Measurements from ENCODE around the gene PTH1R. TPM values are rescaled to one million over a fixed set of nuclear protein-coding genes. Genes with fewer than 3 reads are reported as not detected.

The PTH1R gene
- total RNA-seq, 1 donor from 2014 or later: not detected

DNA sequence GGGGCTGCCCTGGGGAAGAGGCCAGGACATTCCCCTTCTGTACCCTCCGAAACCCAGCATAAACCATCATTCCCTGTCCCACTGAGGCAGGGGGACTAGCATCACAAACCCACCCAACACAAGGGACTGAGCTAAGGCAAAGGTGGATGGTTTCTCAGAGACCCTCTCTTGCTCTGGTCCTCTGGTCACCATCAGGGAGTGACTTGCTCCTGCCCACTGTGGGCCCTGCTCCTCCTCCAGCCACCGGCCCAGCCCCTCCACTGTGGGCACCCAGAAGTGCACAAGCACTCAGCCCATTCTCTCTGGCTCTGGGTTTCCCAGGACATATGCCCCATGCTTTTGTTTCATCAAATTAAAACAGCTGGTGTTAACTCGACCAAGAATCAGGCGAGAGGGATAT is 44.9 kb downstream of the PTH1R start:
- Histone ChIP-seq H4K20me1 (ENCODE audit: low read depth) (peaks cover 18% of the 10 kb centered on the region), H3K36me3 (peaks cover 16% of the 10 kb centered on the region), H3K27ac (no peak overlapping the region), H2AFZ (replicated peaks) (no peak overlapping the region), H3F3A (ENCODE audit: low read depth) (no peaks in the 10 kb centered on the region), H3K27me3 (no peaks in the 10 kb centered on the region), H3K79me2 (ENCODE audit: low read depth) (no peaks in the 10 kb centered on the region), H3K4me2 (no peak overlapping the region), H3K9me3 (ENCODE audit: low read depth) (no peaks in the 10 kb centered on the region), H3K4me3 (no peak overlapping the region), H3K9ac (no peak overlapping the region), H3K4me1 (no peaks in the 10 kb centered on the region)
- no peak overlapping the region for H3K4me3 Mint-ChIP-seq
- no peak for TF ChIP-seq EZH2 (IDR thresholded peaks at IDR 0.05)
- TF ChIP-seq EZH2phosphoT487 (IDR thresholded peaks at IDR 0.05): no peak
- no peak overlapping the region for H3K27ac Mint-ChIP-seq
- DNase-seq (ENCODE audit: low spot score): no peak
- H3K4me1 Mint-ChIP-seq: no peaks in the 10 kb centered on the region
- H3K36me3 Mint-ChIP-seq: peaks cover 44% of the 10 kb centered on the region
- peaks cover 8% of the 10 kb centered on the region for H3K27me3 Mint-ChIP-seq (ENCODE audit: insufficient read depth, low read depth)
- peaks cover 3% of the 10 kb centered on the region for H3K9me3 Mint-ChIP-seq

DNA sequence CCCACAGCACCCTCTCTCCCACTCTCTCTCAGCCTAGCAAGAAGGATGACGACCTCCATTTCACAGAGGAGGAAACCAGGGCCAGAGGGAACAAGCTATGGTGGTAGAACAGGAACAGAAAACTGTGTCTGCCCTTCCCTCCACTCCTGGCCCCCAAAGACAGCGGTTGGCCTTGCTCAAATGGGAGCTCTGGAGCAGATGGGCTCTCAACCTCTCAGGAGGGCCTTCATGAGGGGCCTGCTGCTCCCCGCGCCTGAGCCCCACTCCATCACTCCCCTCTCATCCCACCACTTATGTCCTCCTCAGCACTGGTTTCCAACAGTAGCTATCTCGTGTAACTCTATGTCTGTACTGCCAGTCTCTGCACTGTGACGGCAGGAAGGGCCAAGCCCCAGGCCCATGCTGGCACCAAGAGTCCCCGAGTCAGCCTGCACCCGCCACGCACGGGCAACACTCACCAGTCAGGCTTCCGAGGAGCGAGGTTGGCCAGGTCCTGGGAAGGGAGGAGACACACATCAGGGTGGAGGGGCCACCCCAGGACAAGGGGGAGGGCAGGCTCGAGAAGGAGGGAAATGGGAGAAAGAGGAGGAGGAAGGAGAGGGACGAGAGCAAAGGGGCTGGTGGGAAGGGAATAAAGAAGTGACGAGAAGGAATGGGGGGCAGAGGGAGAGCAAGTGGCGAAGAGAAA is 45.5 kb downstream of the PTH1R start:
- Histone ChIP-seq H4K20me1 (ENCODE audit: low read depth) (peaks cover 18% of the 10 kb centered on the region), H3K79me2 (ENCODE audit: low read depth) (peaks cover 6% of the 10 kb centered on the region), H2AFZ (replicated peaks) (no peak overlapping the region), H3K9me3 (ENCODE audit: low read depth) (no peaks in the 10 kb centered on the region), H3K4me1 (no peaks in the 10 kb centered on the region), H3K4me3 (no peak overlapping the region), H3K9ac (no peak overlapping the region), H3K27me3 (no peaks in the 10 kb centered on the region), H3K36me3 (peaks cover 10% of the 10 kb centered on the region), H3K4me2 (no peak overlapping the region), H3F3A (ENCODE audit: low read depth) (no peaks in the 10 kb centered on the region), H3K27ac (no peak overlapping the region)
- no peak for TF ChIP-seq EZH2phosphoT487 (IDR thresholded peaks at IDR 0.05)
- TF ChIP-seq, protein P1, sequence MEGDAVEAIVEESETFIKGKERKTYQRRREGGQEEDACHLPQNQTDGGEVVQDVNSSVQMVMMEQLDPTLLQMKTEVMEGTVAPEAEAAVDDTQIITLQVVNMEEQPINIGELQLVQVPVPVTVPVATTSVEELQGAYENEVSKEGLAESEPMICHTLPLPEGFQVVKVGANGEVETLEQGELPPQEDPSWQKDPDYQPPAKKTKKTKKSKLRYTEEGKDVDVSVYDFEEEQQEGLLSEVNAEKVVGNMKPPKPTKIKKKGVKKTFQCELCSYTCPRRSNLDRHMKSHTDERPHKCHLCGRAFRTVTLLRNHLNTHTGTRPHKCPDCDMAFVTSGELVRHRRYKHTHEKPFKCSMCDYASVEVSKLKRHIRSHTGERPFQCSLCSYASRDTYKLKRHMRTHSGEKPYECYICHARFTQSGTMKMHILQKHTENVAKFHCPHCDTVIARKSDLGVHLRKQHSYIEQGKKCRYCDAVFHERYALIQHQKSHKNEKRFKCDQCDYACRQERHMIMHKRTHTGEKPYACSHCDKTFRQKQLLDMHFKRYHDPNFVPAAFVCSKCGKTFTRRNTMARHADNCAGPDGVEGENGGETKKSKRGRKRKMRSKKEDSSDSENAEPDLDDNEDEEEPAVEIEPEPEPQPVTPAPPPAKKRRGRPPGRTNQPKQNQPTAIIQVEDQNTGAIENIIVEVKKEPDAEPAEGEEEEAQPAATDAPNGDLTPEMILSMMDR (IDR thresholded peaks at IDR 0.05): no peak
- TF ChIP-seq EZH2 (IDR thresholded peaks at IDR 0.05): no peak
- peaks cover under 1% of the 10 kb centered on the region for H3K9me3 Mint-ChIP-seq
- DNase-seq (ENCODE audit: low spot score): no peak
- peaks cover 8% of the 10 kb centered on the region for H3K27me3 Mint-ChIP-seq (ENCODE audit: insufficient read depth, low read depth)
- peaks cover 40% of the 10 kb centered on the region for H3K36me3 Mint-ChIP-seq
- no peak overlapping the region for H3K4me3 Mint-ChIP-seq
- H3K27ac Mint-ChIP-seq: no peak overlapping the region
- no peaks in the 10 kb centered on the region for H3K4me1 Mint-ChIP-seq

DNA sequence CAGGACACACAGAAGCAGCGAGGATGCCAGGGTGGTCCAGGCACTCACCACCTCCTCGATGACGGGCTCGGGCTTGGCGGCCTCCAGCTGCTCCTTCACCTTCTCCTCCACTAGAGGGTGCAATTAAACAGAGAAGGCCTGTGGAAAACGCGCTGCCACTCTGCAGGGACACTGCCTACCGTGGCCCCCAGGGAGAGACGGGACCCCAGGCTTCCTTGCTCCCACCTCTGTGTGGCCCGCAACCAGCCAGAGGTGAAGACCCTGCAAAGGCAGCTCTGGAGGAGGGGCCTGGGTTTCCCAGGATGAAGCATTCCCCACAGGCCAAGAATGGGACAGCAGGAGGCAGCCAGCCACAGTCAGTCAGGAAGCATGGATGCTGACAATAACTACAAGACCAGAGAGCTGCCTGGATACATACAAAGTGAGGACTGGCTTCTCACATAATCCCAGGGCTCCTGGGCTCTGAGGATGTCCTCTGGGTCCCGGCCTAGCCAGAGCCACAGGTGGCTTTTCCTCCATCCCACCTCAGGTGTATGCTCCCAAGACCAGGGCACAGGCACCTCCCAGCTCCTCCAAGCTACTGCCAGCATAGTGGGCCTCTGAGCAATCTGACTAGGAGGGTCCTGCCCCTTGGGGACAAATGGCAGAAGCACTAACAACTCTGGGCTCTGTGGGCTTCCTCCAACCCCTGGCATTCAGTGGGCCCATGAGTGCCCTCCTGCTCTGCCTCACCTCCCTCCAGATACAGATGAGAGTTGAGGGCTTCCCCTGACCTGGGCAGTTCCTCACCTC is 46.2 kb downstream of the PTH1R start:
- no peaks in the 10 kb centered on the region for H3K27me3 ChIP-seq
- no peak overlapping the region for H3K4me3 ChIP-seq
- Mint-ChIP-seq H3K27ac (no peak overlapping the region), H3K4me3 (no peak overlapping the region), H3K36me3 (peaks cover 39% of the 10 kb centered on the region), H3K27me3 (ENCODE audit: insufficient read depth, low read depth) (peaks cover 4% of the 10 kb centered on the region), H3K9me3 (no peaks in the 10 kb centered on the region), H3K4me1 (no peaks in the 10 kb centered on the region)
- H3K9me3 ChIP-seq (ENCODE audit: low read depth): no peaks in the 10 kb centered on the region
- no peak overlapping the region for H3K9ac ChIP-seq
- peak; percentile 69 for DNase-seq (ENCODE audit: low spot score)
- H3K79me2 ChIP-seq (ENCODE audit: low read depth): peaks cover 12% of the 10 kb centered on the region
- no peak overlapping the region for H3K4me2 ChIP-seq
- no peaks in the 10 kb centered on the region for H3F3A ChIP-seq (ENCODE audit: low read depth)
- TF ChIP-seq, protein P1 (IDR thresholded peaks at IDR 0.05): peak; percentile 75
- TF ChIP-seq EZH2phosphoT487 (IDR thresholded peaks at IDR 0.05): no peak
- no peak for TF ChIP-seq EZH2 (IDR thresholded peaks at IDR 0.05)
- H2AFZ ChIP-seq (replicated peaks): no peak overlapping the region
- H3K27ac ChIP-seq: peak overlapping the region; percentile 47
- H3K36me3 ChIP-seq: peaks cover 4% of the 10 kb centered on the region
- H3K4me1 ChIP-seq: no peaks in the 10 kb centered on the region
- peaks cover 25% of the 10 kb centered on the region for H4K20me1 ChIP-seq (ENCODE audit: low read depth)

Data from neural progenitor cell (in vitro differentiated cells).